Measurements from ENCODE around the gene PDP2.

DNA sequence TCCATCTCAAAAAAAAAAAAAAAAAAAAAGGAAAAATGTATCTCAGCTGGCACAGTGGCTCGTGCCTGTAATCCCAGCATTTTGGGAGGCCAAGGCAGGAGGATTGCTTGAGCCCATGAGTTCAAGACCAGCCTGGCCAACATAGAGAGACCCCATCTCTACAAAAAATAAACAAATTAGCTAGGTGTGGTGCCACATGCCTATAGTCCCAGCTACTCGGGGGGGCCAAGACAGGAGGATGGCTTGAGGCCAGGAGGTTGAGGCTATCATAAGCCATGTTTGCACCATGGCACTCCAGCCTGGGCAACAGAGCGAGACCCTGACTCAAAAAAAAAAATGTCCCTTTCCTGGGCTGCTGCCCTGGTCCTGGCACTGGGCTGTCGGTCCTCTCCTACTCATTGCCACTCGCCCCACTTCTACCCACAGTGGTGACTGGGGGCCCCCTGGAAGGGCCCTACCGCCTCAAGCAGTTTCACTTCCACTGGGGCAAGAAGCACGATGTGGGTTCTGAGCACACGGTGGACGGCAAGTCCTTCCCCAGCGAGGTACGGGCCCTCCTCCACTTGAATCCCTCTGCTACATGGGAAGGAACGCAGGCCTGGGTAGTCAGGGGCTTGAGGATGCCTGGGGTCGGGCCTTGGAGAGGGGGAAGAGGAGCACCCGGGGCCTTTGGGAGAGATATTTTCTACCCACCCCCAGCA is 30.1 kb upstream of the PDP2 start:
- TF ChIP-seq, protein P1, sequence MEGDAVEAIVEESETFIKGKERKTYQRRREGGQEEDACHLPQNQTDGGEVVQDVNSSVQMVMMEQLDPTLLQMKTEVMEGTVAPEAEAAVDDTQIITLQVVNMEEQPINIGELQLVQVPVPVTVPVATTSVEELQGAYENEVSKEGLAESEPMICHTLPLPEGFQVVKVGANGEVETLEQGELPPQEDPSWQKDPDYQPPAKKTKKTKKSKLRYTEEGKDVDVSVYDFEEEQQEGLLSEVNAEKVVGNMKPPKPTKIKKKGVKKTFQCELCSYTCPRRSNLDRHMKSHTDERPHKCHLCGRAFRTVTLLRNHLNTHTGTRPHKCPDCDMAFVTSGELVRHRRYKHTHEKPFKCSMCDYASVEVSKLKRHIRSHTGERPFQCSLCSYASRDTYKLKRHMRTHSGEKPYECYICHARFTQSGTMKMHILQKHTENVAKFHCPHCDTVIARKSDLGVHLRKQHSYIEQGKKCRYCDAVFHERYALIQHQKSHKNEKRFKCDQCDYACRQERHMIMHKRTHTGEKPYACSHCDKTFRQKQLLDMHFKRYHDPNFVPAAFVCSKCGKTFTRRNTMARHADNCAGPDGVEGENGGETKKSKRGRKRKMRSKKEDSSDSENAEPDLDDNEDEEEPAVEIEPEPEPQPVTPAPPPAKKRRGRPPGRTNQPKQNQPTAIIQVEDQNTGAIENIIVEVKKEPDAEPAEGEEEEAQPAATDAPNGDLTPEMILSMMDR (IDR thresholded peaks at IDR 0.05) = no peak
- TF ChIP-seq POLR2A (IDR thresholded peaks at IDR 0.05) = no peak

Measured in adrenal gland (tissue), 5 donors.